ENCODE measurements around the gene PRR7. TPM values are rescaled to one million over a fixed set of nuclear protein-coding genes. Genes with fewer than 3 reads are reported as not detected.

PRR7 gene
- total and polyA plus RNA-seq, 2 of the 13 experiments (the other 11 are each of a cell fraction or from before 2014, with no cell fraction given): 4.8 to 5.0 TPM

DNA sequence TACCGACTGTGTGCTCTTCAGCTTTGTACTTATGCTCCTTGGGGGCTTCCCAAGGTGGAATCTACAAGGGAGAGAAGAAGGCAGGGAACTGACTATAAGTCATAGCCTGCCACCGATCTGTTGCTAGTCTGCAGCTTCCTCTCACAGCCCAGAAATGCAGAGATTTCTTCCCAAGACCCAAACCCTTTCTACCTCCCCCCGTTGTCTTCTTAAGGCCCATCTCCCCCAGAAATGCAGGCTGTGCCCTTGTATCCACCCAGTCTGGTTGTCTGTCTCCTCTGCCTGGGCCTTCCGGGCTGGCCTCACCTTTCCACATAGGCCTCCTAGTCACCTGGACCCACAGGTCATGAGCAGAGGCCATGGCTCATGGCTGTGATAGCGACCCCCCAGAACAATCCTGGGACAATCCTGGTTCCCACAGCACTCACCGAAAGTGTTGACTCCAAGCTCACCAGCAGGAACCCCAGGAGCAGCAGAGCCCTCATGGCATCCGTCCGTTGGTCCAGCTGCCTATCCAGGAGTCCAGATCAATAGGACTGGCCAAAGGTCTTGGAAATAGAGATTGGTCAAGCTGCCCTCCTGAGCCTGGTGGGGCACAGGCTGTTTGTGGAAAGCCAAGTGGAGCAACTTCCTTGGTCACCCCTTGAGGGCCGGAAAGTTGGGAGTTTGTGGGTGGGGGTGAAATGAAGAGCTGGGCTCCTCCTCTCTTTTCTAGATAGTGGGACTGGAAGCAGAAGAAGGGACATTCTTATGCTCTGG lies 37.4 kb upstream of the PRR7 start, which contains the start of gene F12 (continued):
- TF ChIP-seq KLF12 (CRISPR knock-in tag; IDR thresholded peaks at IDR 0.05; ENCODE audit: borderline replicate concordance) (no peak), IRF2 (CRISPR knock-in tag; IDR thresholded peaks at IDR 0.05) (0 out of 2 replicates have a peak, but pooled peaks have one; percentile 15), RELA (CRISPR knock-in tag; IDR thresholded peaks at IDR 0.05) (no peak), CAMTA2 (CRISPR knock-in tag; IDR thresholded peaks at IDR 0.05; ENCODE audit: borderline replicate concordance) (no peak), ZNF777 (CRISPR knock-in tag; IDR thresholded peaks at IDR 0.05) (no peak), FOXO1 (CRISPR knock-in tag; IDR thresholded peaks at IDR 0.05) (peak; percentile 29; the same call in 1 of the 2 replicates), MIER2 (CRISPR knock-in tag; IDR thresholded peaks at IDR 0.05) (no peak), NCOA5 (CRISPR knock-in tag; IDR thresholded peaks at IDR 0.05) (no peak), DNMT3B (CRISPR knock-in tag; conservative IDR thresholded peaks at IDR 0.05) (no peak), HOXA7 (CRISPR knock-in tag; IDR thresholded peaks at IDR 0.05) (no peak), ZNF746 (CRISPR knock-in tag; IDR thresholded peaks at IDR 0.05) (0 out of 2 replicates have a peak, but pooled peaks have one; percentile 17), KDM6A (CRISPR knock-in tag; IDR thresholded peaks at IDR 0.05; ENCODE audit: low read depth) (peak; percentile 61; the same call in 1 of the 2 replicates), ZNF598 (CRISPR knock-in tag; IDR thresholded peaks at IDR 0.05; ENCODE audit: borderline replicate concordance) (no peak), ZNF788 (CRISPR knock-in tag; IDR thresholded peaks at IDR 0.05; ENCODE audit: borderline replicate concordance) (peak; percentile 26; the same call in 1 of the 2 replicates), ZSCAN12 (CRISPR knock-in tag; IDR thresholded peaks at IDR 0.05) (no peak)
- TF ChIP-seq, protein P1, sequence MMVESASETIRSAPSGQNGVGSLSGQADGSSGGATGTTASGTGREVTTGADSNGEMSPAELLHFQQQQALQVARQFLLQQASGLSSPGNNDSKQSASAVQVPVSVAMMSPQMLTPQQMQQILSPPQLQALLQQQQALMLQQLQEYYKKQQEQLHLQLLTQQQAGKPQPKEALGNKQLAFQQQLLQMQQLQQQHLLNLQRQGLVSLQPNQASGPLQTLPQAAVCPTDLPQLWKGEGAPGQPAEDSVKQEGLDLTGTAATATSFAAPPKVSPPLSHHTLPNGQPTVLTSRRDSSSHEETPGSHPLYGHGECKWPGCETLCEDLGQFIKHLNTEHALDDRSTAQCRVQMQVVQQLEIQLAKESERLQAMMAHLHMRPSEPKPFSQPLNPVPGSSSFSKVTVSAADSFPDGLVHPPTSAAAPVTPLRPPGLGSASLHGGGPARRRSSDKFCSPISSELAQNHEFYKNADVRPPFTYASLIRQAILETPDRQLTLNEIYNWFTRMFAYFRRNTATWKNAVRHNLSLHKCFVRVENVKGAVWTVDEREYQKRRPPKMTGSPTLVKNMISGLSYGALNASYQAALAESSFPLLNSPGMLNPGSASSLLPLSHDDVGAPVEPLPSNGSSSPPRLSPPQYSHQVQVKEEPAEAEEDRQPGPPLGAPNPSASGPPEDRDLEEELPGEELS (CRISPR knock-in tag; IDR thresholded peaks at IDR 0.05): no peak
- TF ChIP-seq, protein P2, sequence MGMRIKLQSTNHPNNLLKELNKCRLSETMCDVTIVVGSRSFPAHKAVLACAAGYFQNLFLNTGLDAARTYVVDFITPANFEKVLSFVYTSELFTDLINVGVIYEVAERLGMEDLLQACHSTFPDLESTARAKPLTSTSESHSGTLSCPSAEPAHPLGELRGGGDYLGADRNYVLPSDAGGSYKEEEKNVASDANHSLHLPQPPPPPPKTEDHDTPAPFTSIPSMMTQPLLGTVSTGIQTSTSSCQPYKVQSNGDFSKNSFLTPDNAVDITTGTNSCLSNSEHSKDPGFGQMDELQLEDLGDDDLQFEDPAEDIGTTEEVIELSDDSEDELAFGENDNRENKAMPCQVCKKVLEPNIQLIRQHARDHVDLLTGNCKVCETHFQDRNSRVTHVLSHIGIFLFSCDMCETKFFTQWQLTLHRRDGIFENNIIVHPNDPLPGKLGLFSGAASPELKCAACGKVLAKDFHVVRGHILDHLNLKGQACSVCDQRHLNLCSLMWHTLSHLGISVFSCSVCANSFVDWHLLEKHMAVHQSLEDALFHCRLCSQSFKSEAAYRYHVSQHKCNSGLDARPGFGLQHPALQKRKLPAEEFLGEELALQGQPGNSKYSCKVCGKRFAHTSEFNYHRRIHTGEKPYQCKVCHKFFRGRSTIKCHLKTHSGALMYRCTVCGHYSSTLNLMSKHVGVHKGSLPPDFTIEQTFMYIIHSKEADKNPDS (CRISPR knock-in tag; IDR thresholded peaks at IDR 0.05): no peak
- TF ChIP-seq, protein P3, sequence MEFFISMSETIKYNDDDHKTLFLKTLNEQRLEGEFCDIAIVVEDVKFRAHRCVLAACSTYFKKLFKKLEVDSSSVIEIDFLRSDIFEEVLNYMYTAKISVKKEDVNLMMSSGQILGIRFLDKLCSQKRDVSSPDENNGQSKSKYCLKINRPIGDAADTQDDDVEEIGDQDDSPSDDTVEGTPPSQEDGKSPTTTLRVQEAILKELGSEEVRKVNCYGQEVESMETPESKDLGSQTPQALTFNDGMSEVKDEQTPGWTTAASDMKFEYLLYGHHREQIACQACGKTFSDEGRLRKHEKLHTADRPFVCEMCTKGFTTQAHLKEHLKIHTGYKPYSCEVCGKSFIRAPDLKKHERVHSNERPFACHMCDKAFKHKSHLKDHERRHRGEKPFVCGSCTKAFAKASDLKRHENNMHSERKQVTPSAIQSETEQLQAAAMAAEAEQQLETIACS (CRISPR knock-in tag; IDR thresholded peaks at IDR 0.05): no peak
- TF ChIP-seq, protein P4, sequence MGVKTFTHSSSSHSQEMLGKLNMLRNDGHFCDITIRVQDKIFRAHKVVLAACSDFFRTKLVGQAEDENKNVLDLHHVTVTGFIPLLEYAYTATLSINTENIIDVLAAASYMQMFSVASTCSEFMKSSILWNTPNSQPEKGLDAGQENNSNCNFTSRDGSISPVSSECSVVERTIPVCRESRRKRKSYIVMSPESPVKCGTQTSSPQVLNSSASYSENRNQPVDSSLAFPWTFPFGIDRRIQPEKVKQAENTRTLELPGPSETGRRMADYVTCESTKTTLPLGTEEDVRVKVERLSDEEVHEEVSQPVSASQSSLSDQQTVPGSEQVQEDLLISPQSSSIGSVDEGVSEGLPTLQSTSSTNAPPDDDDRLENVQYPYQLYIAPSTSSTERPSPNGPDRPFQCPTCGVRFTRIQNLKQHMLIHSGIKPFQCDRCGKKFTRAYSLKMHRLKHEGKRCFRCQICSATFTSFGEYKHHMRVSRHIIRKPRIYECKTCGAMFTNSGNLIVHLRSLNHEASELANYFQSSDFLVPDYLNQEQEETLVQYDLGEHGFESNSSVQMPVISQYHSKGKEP (CRISPR knock-in tag; IDR thresholded peaks at IDR 0.05): no peak
- TF ChIP-seq, protein P5, sequence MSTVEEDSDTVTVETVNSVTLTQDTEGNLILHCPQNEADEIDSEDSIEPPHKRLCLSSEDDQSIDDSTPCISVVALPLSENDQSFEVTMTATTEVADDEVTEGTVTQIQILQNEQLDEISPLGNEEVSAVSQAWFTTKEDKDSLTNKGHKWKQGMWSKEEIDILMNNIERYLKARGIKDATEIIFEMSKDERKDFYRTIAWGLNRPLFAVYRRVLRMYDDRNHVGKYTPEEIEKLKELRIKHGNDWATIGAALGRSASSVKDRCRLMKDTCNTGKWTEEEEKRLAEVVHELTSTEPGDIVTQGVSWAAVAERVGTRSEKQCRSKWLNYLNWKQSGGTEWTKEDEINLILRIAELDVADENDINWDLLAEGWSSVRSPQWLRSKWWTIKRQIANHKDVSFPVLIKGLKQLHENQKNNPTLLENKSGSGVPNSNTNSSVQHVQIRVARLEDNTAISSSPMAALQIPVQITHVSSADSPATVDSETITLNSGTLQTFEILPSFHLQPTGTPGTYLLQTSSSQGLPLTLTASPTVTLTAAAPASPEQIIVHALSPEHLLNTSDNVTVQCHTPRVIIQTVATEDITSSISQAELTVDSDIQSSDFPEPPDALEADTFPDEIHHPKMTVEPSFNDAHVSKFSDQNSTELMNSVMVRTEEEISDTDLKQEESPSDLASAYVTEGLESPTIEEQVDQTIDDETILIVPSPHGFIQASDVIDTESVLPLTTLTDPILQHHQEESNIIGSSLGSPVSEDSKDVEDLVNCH (CRISPR knock-in tag; IDR thresholded peaks at IDR 0.05): no peak

All from HepG2 (cell line).